Small intestine (tissue), 7 donors: ENCODE measurements around the gene KRT6C. TPM values are rescaled to one million over a fixed set of nuclear protein-coding genes. Genes with fewer than 3 reads are reported as not detected.

Experiments
- DNase-seq, 2 donors: peaks; one replicate each; pipeline versions ENCODE4 v3.0.0 to v3.0.0-alpha.2; 2013
- FAIRE-seq: peaks from 2 replicates; lab custom pipeline; 2012; peaks lifted over from hg19 to GRCh38; lab: Jason Lieb, UNC
- H3K27ac ChIP-seq, 3 donors: one replicate each; pipeline ENCODE4 v1.5.1; 2013; ENCODE audit warnings: low read length in 2 of 3, mild to moderate bottlenecking in 2 of 3, control low read depth in 1 of 3, inconsistent platforms in 1 of 3, low read depth in 1 of 3, moderate library complexity in 1 of 3
- H3K27me3 ChIP-seq, 3 donors: one replicate each; pipeline ENCODE4 v1.6.1; 2013; ENCODE audit warnings: low read length in 3 of 3, inconsistent platforms in 1 of 3; ENCODE audit not compliant: control insufficient read depth in 3 of 3, insufficient read depth in 3 of 3
- H3K36me3 ChIP-seq, 3 donors: one replicate each; pipeline ENCODE4 v1.6.1; 2013; ENCODE audit warnings: low read length in 3 of 3, inconsistent platforms in 1 of 3, low read depth in 1 of 3, mild to moderate bottlenecking in 1 of 3, moderate library complexity in 1 of 3; ENCODE audit not compliant: control insufficient read depth in 3 of 3, insufficient read depth in 2 of 3
- H3K4me1 ChIP-seq, 3 donors: one replicate each; pipeline ENCODE4 v1.6.1; 2013; ENCODE audit warnings: low read length in 2 of 3, inconsistent platforms in 1 of 3, low read depth in 1 of 3, mild to moderate bottlenecking in 1 of 3, moderate library complexity in 1 of 3; ENCODE audit not compliant: control insufficient read depth in 3 of 3, insufficient read depth in 2 of 3
- H3K4me3 ChIP-seq, 3 donors: one replicate each; pipeline ENCODE4 v1.5.1; 2013; ENCODE audit warnings: low read length in 3 of 3, control low read depth in 1 of 3, inconsistent platforms in 1 of 3, low read depth in 1 of 3, mild to moderate bottlenecking in 1 of 3, moderate library complexity in 1 of 3
- H3K9me3 ChIP-seq, 2 donors: one replicate each; pipeline ENCODE4 v1.6.1; 2013; ENCODE audit warnings: low read depth in 1 of 2, low read length in 1 of 2; ENCODE audit not compliant: control insufficient read depth in 2 of 2, insufficient read depth in 1 of 2
- WGBS, 3 donors: extraction: QIAGEN DNeasy Blood & Tissue Kit; methylation state at CpG; one replicate each; pipeline ENCODE4 v1.1.7; 2013; 5-methylcytosine and 5-hydroxymethylcytosine counted together
- polyA plus RNA-seq, 4 donors: library from polyadenylated mRNA; stranded (reverse) in 3 of 4; unstranded in 1 of 4; fragments of 200-250 nt in 3 of 4; fragments of 120-200 nt in 1 of 4; gene quantifications; one replicate each; pipeline versions ENCODE4 v1.2.1 to v1.2.3, GENCODE V29; 2013
- donor health status: healthy with polysubstance abuse.
- donor health status: control.
- donor health status: control.
- donor health status: Bipolar disorder and iron deficiency.
- donor health status: healthy.

KRT6C gene
- polyA plus RNA-seq, 4 donors: 0.03 TPM; not detected in 3

DNA sequence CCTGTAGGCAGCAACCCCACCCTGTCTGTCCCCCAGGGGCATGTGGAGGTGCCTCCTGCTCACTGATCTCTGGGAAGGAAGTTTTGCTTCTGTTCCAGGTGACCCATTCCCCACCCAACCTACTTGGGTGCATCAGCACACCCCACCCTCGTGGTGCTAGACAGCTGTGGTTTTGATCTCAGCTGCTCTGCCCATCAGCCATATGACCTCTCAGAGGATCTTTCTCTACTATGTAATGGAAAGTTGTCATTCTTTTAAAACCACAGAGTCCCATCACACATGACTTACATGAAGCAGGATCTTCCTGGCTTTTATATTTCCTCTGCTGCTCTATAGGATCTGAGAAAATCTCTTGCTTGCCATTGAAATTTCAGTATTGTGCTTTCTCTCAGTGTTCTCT is 53.9 kb downstream of the KRT6C start:
- FAIRE-seq: no peak
- Histone ChIP-seq H3K27ac (no peak overlapping the region), H3K9me3 (no peaks in the 10 kb centered on the region), H3K27me3 (peaks cover 0 to 3% (median 0%) of the 10 kb centered on the region in 3 donors), H3K36me3 (no peaks in the 10 kb centered on the region), H3K4me3 (no peak overlapping the region), H3K4me1 (no peaks in the 10 kb centered on the region)
- no peak for DNase-seq
- 11 to 49% (median 40%) methylated on average over 1 of the region's 1 CpG for WGBS, 3 donors

DNA sequence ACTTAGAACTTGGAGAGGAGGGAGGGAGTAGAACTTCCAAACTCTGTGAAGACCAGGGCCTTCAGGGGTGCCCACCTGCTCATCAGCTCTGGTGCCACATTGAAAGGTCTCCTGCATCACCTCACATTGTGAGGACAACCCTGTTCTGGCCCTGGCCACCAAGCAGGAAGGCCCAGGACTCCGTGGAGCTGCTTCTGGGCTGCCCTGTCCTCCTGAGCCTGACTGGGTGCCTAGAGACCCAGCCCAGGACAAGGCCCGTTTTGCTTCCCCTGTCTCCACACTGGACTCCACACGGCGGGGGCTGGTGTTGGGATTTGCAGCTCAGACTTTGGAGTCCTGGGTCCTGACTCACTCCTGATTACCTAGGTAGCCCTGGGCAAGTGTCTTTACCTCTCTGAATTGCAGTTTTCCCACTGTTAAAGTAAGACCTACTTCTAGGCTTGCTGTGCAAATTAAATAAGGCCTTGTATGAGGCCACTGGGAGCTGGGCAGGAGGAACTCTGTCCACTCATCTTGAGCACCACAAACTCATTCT is 55.0 kb downstream of the KRT6C start:
- WGBS, 3 donors: 82 to 87% (median 83%) methylated on average over 4 of the region's 4 CpGs
- Histone ChIP-seq H3K4me1 (no peaks in the 10 kb centered on the region), H3K27me3 (peaks cover 0 to 3% (median 0%) of the 10 kb centered on the region in 3 donors), H3K36me3 (no peaks in the 10 kb centered on the region), H3K4me3 (no peak overlapping the region), H3K9me3 (no peaks in the 10 kb centered on the region), H3K27ac (no peak overlapping the region)
- no peak for FAIRE-seq
- no peak for DNase-seq

Other genes with a start within 250 kb of the KRT6C start
- 10 to 100 TPM in 1 of 4 donors, 1 to 10 TPM in 3; 2.2 to 10.1 (median 3.2) TPM for gene KRT7, start 240.6 kb downstream of the KRT6C start, polyA plus RNA-seq
- under 1 TPM in 3 of 4 donors, not detected in 1; 0.01 to 0.84 (median 0.54) TPM for gene KRT86, start 199.2 kb downstream of the KRT6C start, polyA plus RNA-seq
- gene KRT81, start 182.3 kb downstream of the KRT6C start, polyA plus RNA-seq: under 1 TPM in 1 of 4 donors, not detected in 3; 0.53 TPM
- under 1 TPM in 1 of 4 donors, not detected in 3; 0.03 TPM for gene KRT83, start 152.4 kb downstream of the KRT6C start, polyA plus RNA-seq
- under 1 TPM in 1 of 4 donors, not detected in 3; 0.03 TPM for gene KRT85, start 106.3 kb downstream of the KRT6C start, polyA plus RNA-seq
- not detected for gene KRT84, start 88.2 kb downstream of the KRT6C start, polyA plus RNA-seq
- not detected for gene KRT82, start 67.5 kb downstream of the KRT6C start, polyA plus RNA-seq
- gene KRT75, start 39.4 kb downstream of the KRT6C start, polyA plus RNA-seq: under 1 TPM in 1 of 4 donors, not detected in 3; 0.01 TPM
- under 1 TPM in 1 of 4 donors, not detected in 3; 0.67 TPM for gene KRT6B, start 21.7 kb downstream of the KRT6C start, polyA plus RNA-seq
- gene KRT6A, start 19.5 kb upstream of the KRT6C start, polyA plus RNA-seq: 1 to 10 TPM in 2 of 4 donors, under 1 TPM in 1, not detected in 1; 0.13 to 6.7 (median 3.2) TPM
- 1 to 10 TPM in 2 of 4 donors, under 1 TPM in 2; 0.06 to 6.5 (median 3.2) TPM for gene KRT5, start 46.6 kb upstream of the KRT6C start, polyA plus RNA-seq
- gene KRT71, start 79.3 kb upstream of the KRT6C start, polyA plus RNA-seq: not detected
- under 1 TPM in 1 of 4 donors, not detected in 3; 0.27 TPM for gene KRT74, start 100.0 kb upstream of the KRT6C start, polyA plus RNA-seq
- gene KRT72, start 127.7 kb upstream of the KRT6C start, polyA plus RNA-seq: 10 to 100 TPM in 1 of 4 donors, 1 to 10 TPM in 2, not detected in 1; 3.2 to 24.6 (median 9.8) TPM
- gene KRT73, start 144.8 kb upstream of the KRT6C start, polyA plus RNA-seq: 1 to 10 TPM in 2 of 4 donors, under 1 TPM in 1, not detected in 1; 0.84 to 2.2 (median 1.4) TPM
- gene KRT2, start 178.4 kb upstream of the KRT6C start, polyA plus RNA-seq: 1 to 10 TPM in 3 of 4 donors, not detected in 1; 1.1 to 2.2 (median 1.1) TPM
- gene KRT1, start 206.6 kb upstream of the KRT6C start, polyA plus RNA-seq: under 1 TPM in 1 of 4 donors, not detected in 3; 0.50 TPM
- gene KRT77, start 229.7 kb upstream of the KRT6C start, polyA plus RNA-seq: under 1 TPM in 2 of 4 donors, not detected in 2; 0.01 to 0.86 TPM